GM12874 (cell line): Measurements from ENCODE around the gene ADGRD1.

ENCODE experiments used
- CTCF ChIP-seq: IDR thresholded peaks from 2 replicates; pipeline ENCODE4 v1.5.1; 2011; ENCODE audit warnings: low read depth, mild to moderate bottlenecking, control low read depth, low read length, moderate library complexity; ENCODE audit not compliant: insufficient read depth

ADGRD1 gene

GRCh38 chr12:131130311-131130911 lies 176.7 kb downstream of the ADGRD1 start:
- TF ChIP-seq CTCF: no peak

GRCh38 chr12:131131077-131131807 lies 177.5 kb downstream of the ADGRD1 start:
- TF ChIP-seq CTCF: no peak

- TF ChIP-seq CTCF: no peak
Measured at GRCh38 chr12:131131808-131132117, 178.1 kb downstream of the ADGRD1 start.

- peak; percentile 90 for TF ChIP-seq CTCF
Measured at GRCh38 chr12:131132118-131132892, 178.6 kb downstream of the ADGRD1 start.

GRCh38 chr12:131133015-131133905 lies 179.6 kb downstream of the ADGRD1 start:
- TF ChIP-seq CTCF: no peak

GRCh38 chr12:131133994-131134393 lies 180.3 kb downstream of the ADGRD1 start:
- no peak for TF ChIP-seq CTCF
